Breast epithelium (tissue), 3 donors: ENCODE data around the gene COL4A2.

Experiments
- POLR2A ChIP-seq: fragments of 450-650 bp; IDR thresholded peaks from one replicate; pipeline ENCODE4 v1.6.1; 2016; ENCODE audit warnings: antibody characterized with exemption, mild to moderate bottlenecking, moderate library complexity
- POLR2AphosphoS5 ChIP-seq, 3 donors: sonication (generic); formaldehyde crosslinking; IDR thresholded peaks; one replicate each; pipeline ENCODE4 v1.6.1; 2017; ENCODE audit warnings: antibody characterized with exemption in 3 of 3
- TF ChIP-seq, protein P1 (sequence below), 3 donors: fragments of 450-650 bp; IDR thresholded peaks; one replicate each; pipeline ENCODE4 v1.5.1; 2016 to 2017; ENCODE audit warnings: antibody characterized with exemption in 3 of 3, mild to moderate bottlenecking in 3 of 3, moderate library complexity in 3 of 3

DNA sequence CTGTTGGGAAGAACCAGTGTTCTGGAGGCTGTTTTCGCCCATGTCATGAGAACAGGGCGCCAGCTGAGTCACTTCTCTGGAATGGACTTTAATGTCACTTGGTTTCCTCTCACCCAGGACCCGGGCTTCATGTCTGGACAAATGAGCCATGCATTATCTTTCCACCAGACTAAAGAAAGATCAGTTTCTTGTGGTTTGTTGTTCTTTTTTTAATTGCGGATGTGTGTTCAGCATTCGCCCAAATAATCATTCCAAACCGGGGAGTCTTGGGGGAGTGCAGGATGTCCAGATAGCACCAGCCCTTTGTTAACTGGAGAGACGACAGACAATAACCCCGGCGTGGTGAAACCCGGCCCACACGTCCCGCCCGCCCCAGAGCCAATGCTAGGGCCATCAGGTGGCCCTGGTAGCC is 102.5 kb downstream of the COL4A2 start:
- TF ChIP-seq POLR2A (no peak), POLR2AphosphoS5 (IDR thresholded peaks at IDR 0.05) (no peak)
- TF ChIP-seq, protein P1, sequence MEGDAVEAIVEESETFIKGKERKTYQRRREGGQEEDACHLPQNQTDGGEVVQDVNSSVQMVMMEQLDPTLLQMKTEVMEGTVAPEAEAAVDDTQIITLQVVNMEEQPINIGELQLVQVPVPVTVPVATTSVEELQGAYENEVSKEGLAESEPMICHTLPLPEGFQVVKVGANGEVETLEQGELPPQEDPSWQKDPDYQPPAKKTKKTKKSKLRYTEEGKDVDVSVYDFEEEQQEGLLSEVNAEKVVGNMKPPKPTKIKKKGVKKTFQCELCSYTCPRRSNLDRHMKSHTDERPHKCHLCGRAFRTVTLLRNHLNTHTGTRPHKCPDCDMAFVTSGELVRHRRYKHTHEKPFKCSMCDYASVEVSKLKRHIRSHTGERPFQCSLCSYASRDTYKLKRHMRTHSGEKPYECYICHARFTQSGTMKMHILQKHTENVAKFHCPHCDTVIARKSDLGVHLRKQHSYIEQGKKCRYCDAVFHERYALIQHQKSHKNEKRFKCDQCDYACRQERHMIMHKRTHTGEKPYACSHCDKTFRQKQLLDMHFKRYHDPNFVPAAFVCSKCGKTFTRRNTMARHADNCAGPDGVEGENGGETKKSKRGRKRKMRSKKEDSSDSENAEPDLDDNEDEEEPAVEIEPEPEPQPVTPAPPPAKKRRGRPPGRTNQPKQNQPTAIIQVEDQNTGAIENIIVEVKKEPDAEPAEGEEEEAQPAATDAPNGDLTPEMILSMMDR (IDR thresholded peaks at IDR 0.05) = no peak
